CD4-positive, alpha-beta T cell treated with Interleukin-17A for 4 hours (primary cell): ENCODE results near the gene MCM9.

ENCODE experiments used
- DNase-seq: peaks from one replicate; pipeline ENCODE4 v3.0.0-alpha.2; 2020; ENCODE audit warnings: mixed read lengths

MCM9 gene

DNA sequence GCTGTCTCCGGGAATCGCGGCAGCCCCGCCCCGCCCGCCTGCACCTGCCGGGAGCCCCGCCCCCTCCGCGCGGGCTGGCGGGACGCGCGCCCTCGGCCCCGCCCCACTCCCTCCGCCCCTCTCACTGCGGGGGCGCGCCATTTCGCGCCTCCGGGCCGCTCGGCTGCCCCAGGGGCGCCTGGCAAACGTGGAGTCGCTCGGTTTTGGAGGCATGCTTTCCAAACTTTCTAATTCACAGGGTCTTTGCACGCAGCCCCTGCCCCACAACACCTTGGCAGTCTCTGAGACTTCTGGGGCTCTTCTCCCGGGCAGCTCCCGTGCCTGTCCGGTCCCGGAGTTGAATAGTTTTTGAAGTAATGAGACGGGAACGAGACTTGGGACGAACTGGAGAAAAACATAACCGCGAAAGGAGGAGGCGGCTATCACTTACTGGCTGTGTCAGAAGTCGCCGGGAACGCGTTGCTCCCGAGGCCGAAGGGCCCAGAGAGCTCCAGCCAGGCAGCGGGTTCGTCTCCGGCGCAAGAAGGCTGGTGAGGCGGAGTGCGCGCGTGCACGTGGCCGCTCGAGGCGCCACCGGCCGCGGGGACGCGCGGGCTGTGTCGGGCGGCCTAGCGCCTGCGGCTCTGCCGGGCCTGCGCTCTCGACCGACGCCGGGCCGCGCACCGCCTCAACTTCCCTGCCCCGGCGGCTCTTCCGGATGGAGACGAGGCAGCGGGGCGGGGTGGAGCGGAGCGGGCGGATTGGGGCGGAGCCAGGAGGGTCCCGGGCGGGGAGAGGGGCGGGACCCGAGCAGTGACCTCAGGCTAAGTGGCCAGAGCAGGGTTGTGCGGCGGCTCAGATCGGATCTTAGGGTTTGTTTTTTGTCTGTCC lies at the start of gene MCM9:
MCM9 (minus strand) TSS at position 699 of the 870 bp plus-strand sequence. CDS start 3,436 bp downstream, outside the sequence.
- peak; percentile 92 for DNase-seq

DNA sequence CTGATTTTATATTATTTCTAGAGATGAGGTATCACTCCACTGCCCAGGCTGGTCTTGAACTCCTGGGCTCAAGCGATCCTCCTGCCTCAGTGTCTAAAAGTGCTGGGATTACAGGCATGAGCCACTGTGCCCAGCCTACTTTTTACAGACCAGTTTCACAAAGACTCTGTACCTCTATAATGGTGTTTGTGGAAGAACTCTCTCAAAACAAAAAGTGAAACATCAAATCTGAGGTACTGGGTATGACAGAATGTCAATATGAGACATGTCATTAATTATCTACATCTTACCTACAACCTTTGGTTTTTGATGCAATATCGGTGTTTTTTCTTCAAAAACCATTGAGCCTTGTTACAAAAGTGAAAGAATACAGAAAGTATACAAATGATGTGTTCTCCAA lies 49.4 kb upstream of the MCM9 start:
- no peak for DNase-seq

DNA sequence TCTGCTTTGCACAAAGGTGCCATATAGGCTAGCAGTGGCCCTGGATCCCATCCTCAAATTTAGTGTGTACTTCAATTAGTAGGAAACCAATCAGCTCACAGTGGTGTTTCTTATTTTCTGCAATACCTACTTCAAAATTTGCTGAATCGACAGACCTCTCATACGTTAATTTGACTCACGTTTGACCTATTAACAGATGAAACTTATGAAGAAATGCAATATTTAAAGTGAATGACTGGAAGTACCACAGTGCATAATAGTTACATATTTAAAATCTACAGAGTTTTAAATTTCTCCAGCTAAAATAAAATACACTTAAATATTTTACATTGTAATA lies 47.6 kb upstream of the MCM9 start:
- no peak for DNase-seq

DNA sequence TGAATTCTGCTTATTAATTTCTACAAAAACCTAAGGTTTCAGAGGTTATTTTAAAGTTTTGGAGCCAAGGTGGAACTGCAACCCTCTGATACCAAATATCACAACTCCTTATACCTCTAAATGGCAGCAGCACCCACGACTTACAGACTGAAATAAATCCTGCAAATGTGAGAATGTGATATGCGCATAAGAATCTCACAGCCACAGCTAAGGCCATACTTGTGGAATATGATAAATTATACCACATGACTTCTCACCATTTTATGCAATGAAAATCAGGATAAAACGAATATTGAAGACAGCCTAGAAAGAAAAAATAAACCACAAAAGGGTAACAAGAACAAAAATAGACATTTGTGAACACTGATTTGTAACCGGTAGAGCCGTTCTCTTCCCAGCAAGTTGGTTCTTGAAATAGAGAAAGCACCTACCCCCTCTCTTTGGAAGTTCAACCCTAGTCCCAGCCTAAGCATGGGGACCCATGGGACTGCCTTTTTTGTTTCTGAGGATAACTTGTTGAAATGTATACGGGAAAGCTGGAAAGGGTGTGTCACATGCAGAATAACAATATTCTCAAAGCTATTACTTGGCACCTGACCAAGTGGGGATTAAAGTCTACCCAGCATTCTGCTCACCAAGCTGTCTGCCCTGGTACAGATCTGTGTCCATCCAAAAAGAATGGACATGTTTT lies 47.1 kb upstream of the MCM9 start:
- no peak for DNase-seq

DNA sequence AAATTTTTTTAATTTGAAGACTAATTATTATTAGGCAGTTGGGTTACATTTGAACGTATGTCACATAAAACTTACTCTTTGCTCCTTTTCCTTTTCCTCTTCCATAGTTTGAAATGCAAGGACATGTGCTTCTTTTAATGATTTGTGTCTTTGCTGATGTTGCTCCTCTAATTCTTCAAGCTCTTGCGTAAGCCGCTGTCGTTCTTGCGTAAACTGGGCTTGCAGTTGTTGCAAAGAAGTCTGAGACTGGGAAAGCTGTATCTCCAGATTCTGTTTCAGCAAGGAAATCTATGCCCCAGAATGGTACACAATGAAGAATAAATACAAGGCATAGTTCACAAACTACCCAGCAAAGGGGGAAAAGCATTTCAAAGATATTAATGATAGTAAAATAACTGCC lies 45.1 kb upstream of the MCM9 start:
- no peak for DNase-seq

DNA sequence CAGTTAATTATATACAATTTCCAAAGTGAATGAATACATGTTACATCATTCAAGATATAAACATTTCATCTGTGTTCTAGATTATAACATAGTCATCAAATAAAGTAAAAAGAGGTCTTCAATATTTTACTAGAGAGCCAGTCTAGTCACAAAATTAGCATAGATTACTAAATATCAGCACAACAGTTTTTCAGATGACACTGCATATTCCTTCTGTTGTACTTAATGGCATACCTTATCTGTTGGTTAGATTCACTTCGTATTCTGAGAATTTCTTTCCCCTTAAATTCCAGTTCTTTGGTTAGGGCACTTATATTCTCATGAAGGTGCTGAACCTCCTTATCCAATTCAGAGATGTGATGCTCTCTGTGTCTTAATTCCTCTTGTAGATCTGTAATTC lies 39.8 kb upstream of the MCM9 start:
- DNase-seq = no peak

DNA sequence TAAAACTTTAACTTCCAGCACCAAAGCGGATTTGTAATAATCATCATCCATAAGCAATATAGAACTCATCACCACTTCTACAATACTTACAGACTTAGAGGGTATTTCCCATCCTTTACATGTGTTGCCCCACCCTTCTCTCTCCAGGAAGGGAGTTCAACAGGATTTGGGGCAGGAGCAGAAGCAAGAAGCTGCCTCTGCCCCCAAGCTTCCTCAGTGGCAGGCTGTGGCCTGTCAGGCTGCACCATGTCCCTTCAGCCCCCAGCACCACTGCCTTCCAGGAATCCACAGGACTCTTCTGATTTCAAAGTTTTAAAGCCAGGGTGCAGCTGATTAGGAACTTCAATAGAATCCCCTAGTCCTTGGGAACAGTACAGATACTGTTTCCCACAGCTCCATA lies 36.7 kb upstream of the MCM9 start:
- no peak for DNase-seq

DNA sequence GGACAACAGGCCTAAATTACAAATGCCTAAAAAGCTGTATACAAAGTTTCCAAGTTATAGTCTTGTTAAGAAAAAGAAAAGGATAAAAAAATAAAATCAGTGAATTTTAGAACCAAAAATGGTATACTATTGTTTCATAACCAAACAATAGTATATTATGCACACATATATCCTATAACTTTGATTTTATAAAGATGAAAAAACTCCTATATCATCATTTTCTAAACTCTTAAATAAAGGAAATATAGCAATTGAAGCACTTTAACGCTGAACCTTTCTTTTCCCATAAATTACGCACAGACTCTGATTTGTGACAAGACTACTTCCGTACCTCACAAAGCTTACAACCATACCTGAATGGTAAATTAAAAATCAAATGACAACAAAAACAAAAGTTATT lies 35.9 kb upstream of the MCM9 start:
- DNase-seq = no peak

DNA sequence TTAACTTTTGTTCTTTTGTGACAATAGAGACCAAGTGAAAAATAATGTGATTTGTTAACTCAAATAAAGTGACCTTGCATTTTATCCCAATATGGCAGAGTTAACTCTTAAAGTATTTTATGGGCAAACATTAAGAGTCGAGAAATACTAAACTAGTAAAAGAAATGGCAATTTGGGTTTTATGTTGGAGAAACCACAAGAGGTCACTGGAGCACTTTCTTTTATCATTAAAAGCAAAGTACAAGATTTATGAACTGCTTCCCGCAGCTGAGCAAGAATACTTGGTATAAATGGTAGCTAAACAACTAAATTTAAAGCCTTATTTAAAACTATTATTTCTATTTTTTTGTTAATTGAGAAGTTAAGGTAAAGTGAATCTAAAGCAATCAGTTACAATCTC lies 33.5 kb upstream of the MCM9 start:
- no peak for DNase-seq

DNA sequence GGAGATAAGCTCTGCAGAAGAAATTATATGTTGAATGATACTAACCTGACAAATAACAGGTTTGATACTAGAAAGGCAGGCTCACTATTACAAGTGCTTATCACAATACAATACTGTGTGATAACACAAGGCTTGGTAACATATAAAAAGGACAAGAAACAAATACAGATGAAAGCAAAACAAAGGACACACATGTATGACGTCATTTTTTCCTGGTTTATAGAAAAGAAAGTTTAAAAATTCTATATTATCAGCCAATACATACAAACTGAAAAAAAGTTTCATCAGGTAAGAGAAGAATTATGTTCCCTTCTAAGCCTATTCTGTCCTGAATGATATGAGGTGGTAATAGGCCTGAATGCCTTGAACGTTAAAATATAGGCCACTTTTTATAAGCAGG lies 32.3 kb upstream of the MCM9 start:
- DNase-seq = no peak

DNA sequence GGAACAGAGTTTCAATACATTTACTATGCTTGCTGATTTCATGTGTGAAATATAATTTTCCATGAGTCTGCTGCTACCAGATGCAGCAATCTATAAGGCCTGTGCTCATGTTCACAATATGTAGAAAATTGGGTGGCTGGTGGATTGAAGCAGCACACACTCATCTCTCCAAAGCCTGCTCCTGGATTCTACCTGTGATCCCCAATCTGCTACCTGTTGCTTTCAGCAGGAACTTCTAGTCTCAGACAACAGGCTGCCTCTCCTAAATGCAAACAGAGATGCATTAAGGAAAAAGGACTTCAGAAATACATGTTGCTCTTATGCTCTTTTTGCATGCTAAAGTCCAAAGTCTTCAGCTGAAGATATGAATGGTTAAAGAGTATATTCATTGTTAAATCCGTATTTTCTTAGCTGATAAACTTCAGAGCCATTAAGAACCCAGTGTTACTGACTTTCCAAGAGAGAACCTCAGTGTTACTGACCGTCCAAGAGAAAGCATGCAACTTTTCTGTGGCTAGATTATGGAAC lies 30.9 kb upstream of the MCM9 start:
- no peak for DNase-seq

DNA sequence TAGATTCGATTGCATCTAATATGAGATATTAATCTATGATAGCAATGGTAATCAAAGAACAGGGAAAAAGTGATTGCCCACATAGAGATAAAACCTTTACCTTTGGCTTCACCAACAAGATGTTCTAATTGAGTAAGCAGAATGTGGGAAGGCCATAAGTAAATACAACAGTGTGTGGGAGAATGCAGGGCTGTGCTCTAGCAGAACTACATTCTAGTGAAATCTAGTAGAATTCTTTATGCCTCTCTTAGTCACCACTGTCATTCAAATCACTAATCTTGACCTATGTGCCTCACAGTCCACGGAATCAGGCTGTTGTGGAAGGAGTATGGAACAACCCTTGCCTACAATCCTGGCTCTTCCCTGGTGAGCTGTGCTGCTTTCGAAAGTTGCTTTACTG lies 30.4 kb upstream of the MCM9 start:
- DNase-seq = no peak

DNA sequence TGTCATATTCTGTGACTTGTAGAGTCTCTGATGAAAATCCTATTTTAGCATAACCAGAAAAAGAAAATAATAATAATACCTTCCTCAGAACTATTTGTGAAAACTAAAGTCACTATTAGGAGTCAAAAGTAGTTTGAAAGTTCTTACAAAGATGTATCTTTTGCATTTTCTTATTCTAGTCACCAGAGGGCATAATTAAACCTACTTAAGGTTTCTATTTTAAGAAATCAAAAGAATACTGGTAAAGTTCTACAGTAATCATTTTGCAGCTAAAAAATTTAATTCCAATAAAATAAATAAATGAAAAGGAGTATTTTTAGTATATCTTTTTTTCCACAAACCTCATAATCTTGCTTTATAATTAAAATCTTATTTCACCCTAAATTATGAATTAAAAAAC lies 28.0 kb upstream of the MCM9 start:
- no peak for DNase-seq

DNA sequence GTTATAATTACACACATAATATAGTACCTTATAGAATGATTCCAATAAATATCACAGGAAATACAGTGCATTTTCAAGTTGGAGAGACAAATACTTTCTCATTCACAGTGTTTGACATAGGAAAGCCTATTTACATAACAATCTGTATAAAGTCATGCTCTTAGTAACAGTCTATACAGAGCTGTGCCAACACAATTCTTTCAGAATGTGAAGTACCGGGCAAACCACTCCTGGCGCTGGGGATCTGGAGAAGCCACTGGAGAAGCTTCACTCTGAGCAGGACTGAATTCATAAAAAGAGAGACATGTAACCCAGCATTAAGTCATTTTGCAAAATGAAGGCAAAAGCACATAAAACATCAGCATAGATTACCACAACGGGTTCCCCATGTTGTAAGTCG lies 24.9 kb upstream of the MCM9 start:
- no peak for DNase-seq

DNA sequence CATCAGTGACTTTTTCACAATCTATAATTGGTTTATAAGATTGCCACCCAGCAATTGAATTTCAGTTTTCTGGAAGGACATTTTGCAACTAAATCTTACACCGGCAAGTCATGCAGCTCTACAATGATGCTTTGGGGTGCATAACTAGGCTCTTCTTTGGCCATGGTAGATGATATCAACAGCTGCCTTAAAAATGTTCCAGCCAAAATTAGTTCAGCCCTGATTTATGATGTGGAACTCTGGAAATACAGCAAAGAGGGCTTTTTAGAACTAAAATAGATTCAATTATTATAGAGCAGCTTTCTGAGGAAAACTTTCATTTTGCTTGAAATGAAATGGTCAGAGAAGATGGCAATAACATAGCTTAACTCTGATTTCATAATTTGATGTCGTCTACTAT lies 18.4 kb upstream of the MCM9 start:
- DNase-seq = no peak

DNA sequence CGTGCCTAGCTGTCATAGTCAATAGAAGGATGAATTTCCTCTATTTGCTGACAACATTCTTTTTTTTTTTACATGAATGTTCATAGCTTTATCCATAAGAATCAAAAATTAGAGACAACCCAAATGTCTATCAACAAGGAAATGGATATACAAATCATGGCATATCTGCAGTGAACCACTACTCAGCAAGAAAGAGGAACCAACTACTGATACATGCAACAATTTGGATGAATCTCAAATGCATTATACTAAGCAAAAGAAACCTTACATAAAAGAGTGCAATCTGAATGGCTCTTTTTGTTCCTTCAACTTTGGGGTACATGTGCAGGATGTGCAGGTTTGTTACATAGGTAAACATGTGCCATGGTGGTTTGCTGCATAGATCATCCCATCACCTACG lies 17.7 kb upstream of the MCM9 start:
- no peak for DNase-seq

DNA sequence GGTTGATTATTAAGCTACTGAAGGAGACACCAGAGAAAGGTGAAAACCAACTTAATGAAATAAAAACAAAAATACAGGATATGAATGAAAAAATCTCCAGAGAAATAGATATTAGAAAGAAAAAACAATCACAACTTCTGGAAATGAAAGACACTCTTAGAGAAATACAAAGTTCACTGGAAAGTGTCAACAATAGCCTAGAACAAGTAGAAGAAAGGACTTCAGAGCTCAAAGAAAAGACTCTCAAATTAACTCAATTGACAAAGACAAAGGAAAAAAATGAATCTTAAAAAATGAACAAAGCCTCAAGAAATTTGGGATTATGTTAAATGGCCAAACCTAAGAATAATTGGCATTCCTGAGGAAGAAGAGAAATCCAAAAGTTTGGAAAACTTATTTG lies 10.3 kb upstream of the MCM9 start:
- DNase-seq = no peak

DNA sequence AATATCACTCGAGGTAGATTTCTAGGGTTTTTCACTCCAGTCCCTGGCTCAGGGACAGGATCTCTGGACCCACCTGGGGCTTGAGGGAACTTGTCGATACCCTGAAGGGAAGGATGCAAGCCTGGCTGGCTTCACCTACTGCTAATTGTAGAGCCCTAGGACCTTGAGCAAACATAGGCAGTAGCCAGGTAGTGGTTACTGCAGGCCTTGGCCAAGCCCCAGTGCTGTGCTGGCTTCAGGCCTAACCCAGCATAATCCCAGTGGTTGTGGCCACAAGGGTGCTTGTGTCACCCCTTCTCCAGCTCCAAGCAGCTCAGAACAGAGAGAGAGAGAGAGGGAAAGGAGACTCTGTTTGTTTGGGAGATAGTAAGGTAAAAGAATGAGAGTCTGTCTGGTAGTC lies 5.8 kb upstream of the MCM9 start:
- no peak for DNase-seq

DNA sequence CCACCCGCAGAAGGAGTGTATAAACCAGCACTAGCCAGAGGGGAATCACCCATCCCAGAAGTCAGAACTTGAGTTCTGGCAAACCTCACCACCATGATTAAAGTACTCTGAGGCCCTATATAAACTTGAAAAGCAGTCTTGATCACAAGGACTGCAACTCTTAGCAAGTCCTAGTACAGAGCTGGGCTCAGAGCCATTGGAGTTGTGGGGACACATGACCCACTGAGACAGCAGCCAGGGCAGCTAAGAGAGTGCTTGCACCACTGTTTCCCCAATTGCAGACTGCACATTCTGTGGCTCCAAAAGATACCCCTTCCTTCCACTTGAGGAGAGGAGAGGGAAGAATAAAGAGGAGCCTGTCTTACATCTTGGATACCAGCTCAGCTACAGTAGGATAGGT lies 4.7 kb upstream of the MCM9 start:
- DNase-seq = no peak

DNA sequence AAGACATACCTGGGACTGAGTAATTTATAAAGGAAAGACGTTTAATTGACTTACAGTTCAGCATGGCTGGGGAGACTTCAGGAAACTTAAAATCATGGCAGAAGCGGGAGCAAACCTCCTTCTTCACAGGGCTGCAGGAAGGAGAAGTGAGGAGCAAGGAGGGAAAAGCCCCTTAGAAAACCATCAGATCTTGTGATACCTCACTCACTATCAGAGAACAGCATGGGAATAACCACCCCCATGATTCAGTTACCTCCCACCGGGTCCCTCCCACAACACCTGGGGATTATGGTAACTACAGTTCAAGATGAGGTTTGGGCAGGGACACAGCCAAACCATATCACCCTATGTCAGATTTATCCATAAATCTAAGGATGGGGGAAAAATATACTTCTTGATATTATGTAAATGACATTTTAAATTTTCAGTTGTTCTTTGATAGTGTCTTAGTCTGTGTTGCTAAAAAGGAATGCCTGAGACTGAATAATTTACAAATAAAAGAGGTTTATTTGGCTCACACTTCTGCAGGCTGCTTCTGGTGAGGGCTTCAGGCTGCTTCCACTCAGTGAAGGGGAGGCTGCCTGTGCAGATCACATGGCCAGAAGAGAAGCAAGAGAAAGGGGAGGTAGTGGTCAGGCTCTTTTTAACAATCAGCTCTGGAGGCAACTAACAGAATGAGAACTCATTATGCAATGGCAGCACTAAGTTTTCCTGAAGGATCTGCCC lies 1.2 kb upstream of the MCM9 start:
- DNase-seq = no peak

DNA sequence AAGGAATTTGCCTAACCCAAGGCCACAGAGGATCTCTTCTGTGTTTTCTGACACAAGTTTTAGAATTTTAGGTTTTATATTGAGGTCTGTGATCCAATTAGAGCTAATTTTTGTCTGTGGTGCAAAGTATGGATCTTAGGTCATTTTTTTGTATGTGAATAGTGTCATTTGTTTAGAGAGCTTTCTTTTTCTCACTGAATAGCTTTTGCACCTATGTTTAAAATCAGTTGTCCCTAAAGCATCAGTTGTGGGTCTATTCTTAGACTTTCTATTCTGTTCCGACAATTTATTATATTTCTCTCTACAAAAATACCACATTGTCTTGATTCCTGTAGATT lies 341 bp upstream of the MCM9 start:
- DNase-seq = no peak

DNA sequence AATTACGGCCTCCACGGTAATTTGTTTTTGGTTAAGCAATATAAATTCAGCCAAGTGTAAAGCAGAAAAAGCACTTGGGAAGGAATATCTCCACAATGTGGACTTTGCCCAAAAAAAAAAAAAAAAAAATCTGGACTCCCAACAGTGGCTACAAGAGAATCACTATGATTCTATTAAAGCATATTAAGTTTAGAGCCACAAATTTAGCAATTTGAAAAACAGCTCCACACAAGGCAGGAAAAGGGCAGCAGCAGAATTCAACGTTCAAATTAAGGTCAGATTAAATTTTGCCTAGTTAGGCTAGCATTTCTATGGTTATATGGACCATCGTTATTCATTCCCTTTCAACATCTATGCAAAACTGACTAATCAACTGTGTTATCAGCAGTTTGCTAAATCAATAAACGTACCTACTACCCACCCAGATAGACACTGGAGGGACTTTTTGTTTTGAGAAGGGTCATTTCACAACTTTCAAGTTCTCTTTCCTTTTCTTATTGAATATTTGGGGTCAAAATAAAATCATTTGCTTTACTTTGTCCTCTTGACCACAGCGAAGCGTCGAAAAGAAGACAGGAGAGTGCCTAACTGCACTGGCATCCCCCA lies 1.0 kb downstream of the MCM9 start:
- no peak for DNase-seq

DNA sequence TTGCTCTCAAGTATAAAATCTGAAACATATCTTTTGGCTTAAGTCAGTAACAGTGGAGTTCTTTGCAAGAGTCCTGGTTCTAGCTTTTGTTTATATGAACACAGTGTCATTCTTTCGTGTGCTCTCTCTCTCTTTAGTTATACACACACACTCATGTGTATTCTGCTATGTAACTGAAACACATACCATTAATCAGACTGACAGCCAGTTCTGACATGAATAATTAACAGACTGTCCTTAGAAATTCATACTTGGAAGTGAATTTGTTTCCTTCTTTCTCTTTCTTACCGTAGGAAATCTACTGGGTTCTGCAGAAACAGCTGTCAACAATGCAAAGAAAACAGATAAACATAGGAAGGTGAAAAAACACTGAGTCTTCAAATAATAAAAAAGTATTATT lies 2.5 kb downstream of the MCM9 start:
- no peak for DNase-seq

DNA sequence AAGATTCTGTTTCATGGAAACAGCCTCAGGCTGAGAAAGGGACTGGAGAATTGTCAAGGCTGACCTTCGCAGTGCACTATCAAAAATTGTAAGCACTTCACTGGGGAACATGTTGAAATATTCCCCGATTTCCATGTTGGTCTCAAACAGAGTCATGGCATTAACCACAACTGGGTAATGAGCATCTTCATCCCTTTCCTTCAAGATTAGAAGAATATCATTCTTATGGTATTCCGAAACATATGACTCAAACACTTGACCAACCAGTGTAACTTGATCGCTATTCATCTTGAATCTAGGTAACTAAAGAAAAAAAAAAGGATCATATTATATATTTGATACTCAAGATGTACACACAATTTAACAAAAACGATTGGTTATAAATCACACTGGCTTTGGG lies 3.5 kb downstream of the MCM9 start:
- DNase-seq = no peak
